ENCODE data around the gene GPR156. TPM values are rescaled to one million over a fixed set of nuclear protein-coding genes. Genes with fewer than 3 reads are reported as not detected.

The GPR156 gene
- total and polyA plus RNA-seq, 3 experiments from 2014 or later = 0.04 TPM; not detected in 2

DNA sequence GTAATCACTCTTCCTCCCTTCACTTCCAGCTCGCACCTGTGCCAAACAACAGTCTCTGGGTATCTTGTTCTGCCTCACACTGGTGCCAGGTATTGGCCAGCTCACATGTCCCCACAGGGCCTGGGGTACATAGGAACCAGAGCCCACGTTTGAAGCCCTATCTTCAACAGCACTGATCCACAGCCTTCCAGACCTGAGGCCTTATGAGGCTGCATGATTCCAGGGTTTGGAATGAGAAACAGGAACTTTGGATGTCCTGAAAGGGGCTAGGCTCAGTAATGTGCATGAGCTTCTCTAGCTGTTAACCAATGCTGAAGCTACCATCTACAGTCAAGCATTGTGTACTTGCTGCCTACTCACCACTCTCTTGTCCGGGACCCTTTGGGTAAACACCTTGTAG lies 92.4 kb downstream of the GPR156 start:
- no peak for DNase-seq
- Mint-ChIP-seq H3K4me3 (no peak overlapping the region), H3K27ac (no peak overlapping the region), H3K27me3 (peaks cover 0 to 2% of the 10 kb centered on the region in 2 donors), H3K36me3 (no peaks in the 10 kb centered on the region), H3K9me3 (no peaks in the 10 kb centered on the region), H3K4me1 (no peaks in the 10 kb centered on the region)
- no peaks in the 10 kb centered on the region for H3K36me3 ChIP-seq (ENCODE audit: insufficient read depth, low read length)
- ChIA-PET CTCF (no interaction called here), POLR2A (no interaction called here)
- no peak overlapping the region for H3K27ac ChIP-seq (ENCODE audit: low read depth, low read length)
- no peak overlapping the region for H3K4me3 ChIP-seq (ENCODE audit: low read length)
- H3K27me3 ChIP-seq (ENCODE audit: insufficient read depth, low read length, poor library complexity, severe bottlenecking) = no peaks in the 10 kb centered on the region
- H3K9me3 ChIP-seq (ENCODE audit: low read length) = no peaks in the 10 kb centered on the region
- no peaks in the 10 kb centered on the region for H3K4me1 ChIP-seq (ENCODE audit: insufficient read depth, low read length)

DNA sequence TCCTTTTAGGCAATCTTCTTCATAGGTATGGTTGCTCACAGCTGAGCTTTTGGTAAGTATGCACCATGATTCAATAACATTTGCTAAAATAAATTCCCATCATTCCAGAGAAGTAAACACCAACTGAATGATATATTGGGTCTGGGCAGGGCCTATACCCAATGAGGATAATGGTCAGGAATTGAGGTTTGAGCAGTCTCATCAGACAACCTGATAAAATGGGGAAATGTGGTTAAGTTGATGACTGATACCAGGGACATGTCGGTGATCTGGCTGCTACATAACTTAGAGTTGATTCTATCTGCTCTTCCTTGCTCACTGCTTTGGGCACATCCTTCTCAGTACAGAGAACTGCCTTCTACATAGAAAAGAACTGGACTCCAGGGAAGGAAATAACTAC lies 92.9 kb downstream of the GPR156 start:
- no peak overlapping the region for H3K4me3 Mint-ChIP-seq
- H3K36me3 Mint-ChIP-seq = no peaks in the 10 kb centered on the region
- no peaks in the 10 kb centered on the region for H3K4me1 ChIP-seq (ENCODE audit: insufficient read depth, low read length)
- ChIA-PET CTCF (no interaction called here), POLR2A (no interaction called here)
- no peaks in the 10 kb centered on the region for H3K4me1 Mint-ChIP-seq
- no peaks in the 10 kb centered on the region for H3K9me3 ChIP-seq (ENCODE audit: low read length)
- no peak overlapping the region for H3K27ac Mint-ChIP-seq
- no peaks in the 10 kb centered on the region for H3K36me3 ChIP-seq (ENCODE audit: insufficient read depth, low read length)
- H3K27me3 Mint-ChIP-seq = peaks cover 0 to 5% of the 10 kb centered on the region in 2 donors
- no peaks in the 10 kb centered on the region for H3K27me3 ChIP-seq (ENCODE audit: insufficient read depth, low read length, poor library complexity, severe bottlenecking)
- DNase-seq = no peak
- no peak overlapping the region for H3K27ac ChIP-seq (ENCODE audit: low read depth, low read length)
- no peak overlapping the region for H3K4me3 ChIP-seq (ENCODE audit: low read length)
- no peaks in the 10 kb centered on the region for H3K9me3 Mint-ChIP-seq

DNA sequence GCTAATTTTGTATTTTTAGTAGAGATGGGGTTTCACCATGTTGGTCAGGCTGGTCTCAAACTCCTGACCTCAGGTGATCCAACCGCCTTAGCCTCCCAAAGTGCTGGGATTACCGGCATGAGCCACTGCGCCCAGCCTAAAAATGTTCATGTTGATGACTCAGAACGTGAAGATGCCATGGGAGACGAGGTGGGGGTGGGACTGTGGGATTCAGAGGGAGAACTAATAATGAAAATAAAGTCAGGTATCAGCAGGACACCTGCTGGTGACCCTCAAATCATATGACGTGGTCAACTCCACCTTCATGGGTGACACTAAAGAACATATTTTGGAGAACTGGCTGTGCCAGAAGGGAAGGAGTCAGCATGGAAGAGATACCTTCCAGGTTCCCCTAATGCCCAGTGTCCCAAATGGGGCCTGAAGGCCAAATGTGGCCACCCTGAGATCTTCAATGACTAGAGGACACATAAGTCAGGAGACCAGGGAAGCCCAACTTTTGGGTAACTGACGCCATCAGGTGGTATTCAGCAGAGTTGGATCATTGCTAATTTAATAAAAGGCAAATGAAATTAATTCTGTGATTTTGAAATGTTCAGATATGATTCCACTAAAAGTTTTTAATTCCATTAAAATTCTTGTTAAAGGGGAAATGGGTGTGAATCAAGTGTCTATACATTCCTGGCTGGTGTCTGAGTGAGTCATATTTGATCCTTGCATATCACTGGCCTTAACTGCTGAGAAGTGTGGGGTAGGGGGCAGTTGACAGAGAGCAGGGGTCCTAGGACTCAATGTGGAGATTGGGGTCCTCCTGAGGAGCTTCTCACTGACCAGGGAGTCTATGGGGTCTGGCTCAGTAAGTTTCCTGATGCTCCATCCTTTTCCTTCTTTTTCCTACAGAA lies 102.2 kb downstream of the GPR156 start:
- H3K36me3 Mint-ChIP-seq = peaks cover 0 to 3% (median 0%) of the 10 kb centered on the region in 3 donors
- peaks cover 3 to 31% of the 10 kb centered on the region in 2 donors for H3K27me3 Mint-ChIP-seq
- H3K27ac ChIP-seq (ENCODE audit: low read depth, low read length) = no peak overlapping the region
- no peaks in the 10 kb centered on the region for H3K4me1 ChIP-seq (ENCODE audit: insufficient read depth, low read length)
- no peak overlapping the region for H3K4me3 Mint-ChIP-seq
- ChIA-PET CTCF (no interaction called here), POLR2A (no interaction called here)
- H3K36me3 ChIP-seq (ENCODE audit: insufficient read depth, low read length) = no peaks in the 10 kb centered on the region
- H3K9me3 ChIP-seq (ENCODE audit: low read length) = no peaks in the 10 kb centered on the region
- DNase-seq = no peak
- H3K9me3 Mint-ChIP-seq = no peaks in the 10 kb centered on the region
- no peaks in the 10 kb centered on the region for H3K4me1 Mint-ChIP-seq
- H3K27me3 ChIP-seq (ENCODE audit: insufficient read depth, low read length, poor library complexity, severe bottlenecking) = no peaks in the 10 kb centered on the region
- no peak overlapping the region for H3K4me3 ChIP-seq (ENCODE audit: low read length)
- H3K27ac Mint-ChIP-seq = no peak overlapping the region

DNA sequence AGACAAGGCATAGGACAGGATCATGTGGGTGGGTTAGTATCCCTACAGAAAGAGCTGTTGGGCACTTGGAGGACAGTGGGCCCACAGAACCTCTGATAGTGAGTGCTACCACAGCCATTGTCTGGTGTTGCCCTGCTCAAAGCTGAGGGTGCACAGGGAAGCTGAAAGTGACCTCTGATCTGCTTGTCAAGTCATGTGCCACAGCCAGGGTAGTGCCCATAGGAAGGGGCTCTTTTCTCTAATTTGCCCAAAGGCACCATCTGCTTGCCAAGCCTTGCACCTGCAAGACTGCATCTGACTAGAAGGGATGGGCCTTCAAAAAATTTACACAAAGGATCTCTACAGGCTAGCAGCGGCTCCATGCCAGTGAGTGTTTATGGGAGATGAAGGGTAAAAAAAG lies 103.4 kb downstream of the GPR156 start:
- no peak overlapping the region for H3K27ac ChIP-seq (ENCODE audit: low read depth, low read length)
- Mint-ChIP-seq H3K9me3 (no peaks in the 10 kb centered on the region), H3K27ac (no peak overlapping the region), H3K4me1 (no peaks in the 10 kb centered on the region), H3K4me3 (no peak overlapping the region), H3K36me3 (peaks cover 0 to 3% (median 0%) of the 10 kb centered on the region in 3 donors), H3K27me3 (peaks cover 7 to 26% of the 10 kb centered on the region in 2 donors)
- ChIA-PET POLR2A (no interaction called here), CTCF (no interaction called here)
- H3K9me3 ChIP-seq (ENCODE audit: low read length) = no peaks in the 10 kb centered on the region
- no peak overlapping the region for H3K4me3 ChIP-seq (ENCODE audit: low read length)
- peak in 1 of 5 donors; percentile 0 for DNase-seq
- H3K4me1 ChIP-seq (ENCODE audit: insufficient read depth, low read length) = no peaks in the 10 kb centered on the region
- no peaks in the 10 kb centered on the region for H3K36me3 ChIP-seq (ENCODE audit: insufficient read depth, low read length)
- H3K27me3 ChIP-seq (ENCODE audit: insufficient read depth, low read length, poor library complexity, severe bottlenecking) = no peaks in the 10 kb centered on the region

DNA sequence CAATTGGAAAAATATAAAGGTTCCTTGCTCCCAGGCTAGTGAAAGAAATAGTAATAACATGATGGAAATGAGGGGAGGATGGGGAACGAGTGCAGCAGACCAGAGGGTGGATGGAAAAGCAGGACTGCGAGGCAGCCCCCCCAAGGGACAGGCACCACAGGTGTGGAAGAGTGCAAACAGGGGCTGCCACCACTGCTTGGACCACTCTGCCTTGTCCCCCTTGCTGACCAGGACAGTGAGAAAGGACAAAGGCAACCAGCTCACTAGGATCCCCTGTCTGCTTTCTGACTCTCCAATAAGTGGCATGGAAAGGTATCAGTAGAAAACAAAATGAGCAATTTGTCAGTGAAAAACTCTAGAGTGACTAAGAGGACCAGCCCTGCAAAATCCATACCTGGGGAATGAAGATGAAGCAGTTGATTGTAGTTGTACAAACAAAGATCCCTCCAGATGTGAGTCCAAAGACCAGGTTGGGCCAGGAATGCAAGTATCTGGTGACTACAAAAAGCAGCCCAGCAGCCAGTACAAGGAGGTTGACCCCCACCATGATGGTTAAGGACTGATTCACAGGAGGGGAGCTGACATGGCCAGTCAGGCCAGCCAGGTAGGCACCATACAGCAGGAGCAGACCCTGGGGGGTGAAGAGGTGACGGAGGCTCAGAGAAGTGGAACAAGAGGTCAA lies 104.2 kb downstream of the GPR156 start:
- Histone ChIP-seq H3K36me3 (ENCODE audit: insufficient read depth, low read length) (no peaks in the 10 kb centered on the region), H3K27ac (ENCODE audit: low read depth, low read length) (no peak overlapping the region), H3K4me3 (ENCODE audit: low read length) (no peak overlapping the region), H3K9me3 (ENCODE audit: low read length) (no peaks in the 10 kb centered on the region), H3K27me3 (ENCODE audit: insufficient read depth, low read length, poor library complexity, severe bottlenecking) (no peaks in the 10 kb centered on the region), H3K4me1 (ENCODE audit: insufficient read depth, low read length) (no peaks in the 10 kb centered on the region)
- no peaks in the 10 kb centered on the region for H3K9me3 Mint-ChIP-seq
- ChIA-PET POLR2A (no interaction called here), CTCF (no interaction called here)
- peaks cover 7 to 20% of the 10 kb centered on the region in 2 donors for H3K27me3 Mint-ChIP-seq
- peak overlapping the region in 1 of 8 donors; percentile 6 for H3K27ac Mint-ChIP-seq
- H3K4me3 Mint-ChIP-seq = no peak overlapping the region
- no peaks in the 10 kb centered on the region for H3K36me3 Mint-ChIP-seq
- no peaks in the 10 kb centered on the region for H3K4me1 Mint-ChIP-seq
- no peak for DNase-seq

DNA sequence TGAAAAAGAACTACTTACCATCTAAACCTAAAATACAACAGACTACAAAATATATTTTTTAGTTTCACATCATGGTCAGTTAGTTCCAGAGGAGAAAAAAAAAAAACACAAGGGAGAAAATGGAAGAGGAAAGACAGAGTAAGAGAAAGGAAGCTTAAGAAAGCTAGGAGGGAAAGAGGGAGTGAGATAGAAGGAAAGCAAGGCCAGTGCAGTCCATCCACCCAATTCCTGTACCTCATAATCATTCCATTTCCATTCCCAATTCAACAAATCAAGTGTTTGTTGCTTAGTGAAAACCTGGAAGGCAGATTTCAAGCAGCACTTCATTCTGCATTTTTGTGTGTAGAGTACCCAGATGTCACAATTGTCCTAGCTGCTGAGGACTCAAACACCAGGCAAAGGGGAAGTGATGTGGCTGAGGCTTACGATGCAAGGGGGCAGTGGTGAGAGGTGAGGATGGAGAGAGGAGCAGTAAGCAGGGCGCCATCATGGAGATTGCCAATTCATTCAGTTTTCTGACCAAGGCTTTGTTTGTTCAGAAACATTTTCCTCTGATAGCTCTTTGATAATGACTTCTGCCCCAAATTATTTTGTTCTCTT lies 107.2 kb downstream of the GPR156 start:
- no peaks in the 10 kb centered on the region for H3K4me1 Mint-ChIP-seq
- H3K4me1 ChIP-seq (ENCODE audit: insufficient read depth, low read length) = no peaks in the 10 kb centered on the region
- no peak for DNase-seq
- H3K36me3 ChIP-seq (ENCODE audit: insufficient read depth, low read length) = no peaks in the 10 kb centered on the region
- peaks cover 5 to 8% of the 10 kb centered on the region in 2 donors for H3K27me3 Mint-ChIP-seq
- no peak overlapping the region for H3K4me3 Mint-ChIP-seq
- no peaks in the 10 kb centered on the region for H3K36me3 Mint-ChIP-seq
- H3K27ac ChIP-seq (ENCODE audit: low read depth, low read length) = no peak overlapping the region
- POLR2A ChIA-PET = no interaction called here
- no peak overlapping the region for H3K27ac Mint-ChIP-seq
- no peaks in the 10 kb centered on the region for H3K9me3 Mint-ChIP-seq
- H3K4me3 ChIP-seq (ENCODE audit: low read length) = no peak overlapping the region
- H3K9me3 ChIP-seq (ENCODE audit: low read length) = no peaks in the 10 kb centered on the region
- CTCF ChIA-PET = interaction anchor here (1.4 kb wide), 1 partner anchor 286 kb away, joined by 5 read pairs; no protein-coding TSS in a partner anchor
- no peaks in the 10 kb centered on the region for H3K27me3 ChIP-seq (ENCODE audit: insufficient read depth, low read length, poor library complexity, severe bottlenecking)

DNA sequence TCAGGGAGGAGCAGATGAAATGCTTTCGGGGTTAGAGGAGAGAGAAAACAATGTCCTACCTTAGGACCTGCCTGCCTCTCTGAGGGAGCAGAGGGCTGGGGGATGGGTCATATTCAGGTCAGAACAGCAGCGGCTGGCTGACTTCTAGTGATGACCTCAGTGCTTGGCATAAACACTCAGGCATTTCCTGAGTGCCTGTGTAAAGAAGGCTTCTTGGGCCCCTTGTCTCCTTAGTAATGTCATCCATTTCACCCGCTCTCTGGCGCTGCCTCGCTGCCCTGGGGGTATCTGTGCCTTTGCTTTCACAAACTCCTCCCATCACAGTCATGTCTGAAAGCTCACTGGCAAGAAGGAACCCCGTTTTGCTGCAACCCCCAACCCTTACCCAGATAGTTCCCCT lies 107.9 kb downstream of the GPR156 start:
- H3K4me3 ChIP-seq (ENCODE audit: low read length) = no peak overlapping the region
- Mint-ChIP-seq H3K27me3 (peaks cover 5 to 8% of the 10 kb centered on the region in 2 donors), H3K4me1 (no peaks in the 10 kb centered on the region), H3K9me3 (no peaks in the 10 kb centered on the region), H3K36me3 (no peaks in the 10 kb centered on the region), H3K27ac (peak overlapping the region in 1 of 8 donors; percentile 87), H3K4me3 (no peak overlapping the region)
- H3K27ac ChIP-seq (ENCODE audit: low read depth, low read length) = no peak overlapping the region
- no peaks in the 10 kb centered on the region for H3K4me1 ChIP-seq (ENCODE audit: insufficient read depth, low read length)
- H3K27me3 ChIP-seq (ENCODE audit: insufficient read depth, low read length, poor library complexity, severe bottlenecking) = no peaks in the 10 kb centered on the region
- POLR2A ChIA-PET = no interaction called here
- CTCF ChIA-PET = interaction anchor here (1.4 kb wide), 1 partner anchor 285 kb away, joined by 5 read pairs; no protein-coding TSS in a partner anchor
- H3K9me3 ChIP-seq (ENCODE audit: low read length) = no peaks in the 10 kb centered on the region
- no peaks in the 10 kb centered on the region for H3K36me3 ChIP-seq (ENCODE audit: insufficient read depth, low read length)
- no peak for DNase-seq
